AG04450 (cell line): ENCODE results near the gene TPBGL. TPM values are rescaled to one million over a fixed set of nuclear protein-coding genes. Genes with fewer than 3 reads are reported as not detected.

Source experiments
- CTCF ChIA-PET: fragments of 300-600, 350-600 bp; formaldehyde crosslinking; extraction: SDS; loops from one replicate; lab custom pipeline; 2022; ENCODE audit warnings: antibody characterized with exemption, inconsistent platforms; lab: Charles Lee
- POLR2A ChIA-PET: fragments of 350-600 bp; formaldehyde crosslinking; extraction: SDS; loops from one replicate; lab custom pipeline; 2021; ENCODE audit warnings: antibody characterized with exemption, inconsistent platforms; lab: Yijun Ruan, JAX
- DNase-seq: peaks from one replicate; pipeline ENCODE4 v3.0.0-alpha.2; 2011; ENCODE audit warnings: low read depth, low spot score
- H3K27ac ChIP-seq: one replicate; pipeline ENCODE4 v1.5.1; 2012; ENCODE audit warnings: low read depth, low read length, control low read depth
- H3K27me3 ChIP-seq: one replicate; pipeline ENCODE4 v1.6.0; 2012; ENCODE audit warnings: low read length; ENCODE audit not compliant: control insufficient read depth, insufficient read depth
- H3K4me3 ChIP-seq: 2 replicates; pipeline ENCODE4 v1.5.1; 2011; ENCODE audit warnings: mild to moderate bottlenecking, low read depth, low read length, control low read depth
- H3K9me3 ChIP-seq: 2 replicates; pipeline ENCODE4 v1.5.1; 2012; ENCODE audit warnings: low read length; ENCODE audit not compliant: control insufficient read depth, insufficient read depth
- CTCF ChIP-seq: IDR thresholded peaks from 2 replicates; pipeline ENCODE4 v1.5.1; 2011; ENCODE audit warnings: low read depth, low read length, control low read depth, inconsistent platforms
- polyA plus RNA-seq: library from polyadenylated mRNA; depleted of rRNA; stranded (reverse); fragments of >200 nt; gene quantifications from 2 replicates; pipeline ENCODE4 v1.2.3, GENCODE V29; 2011

The TPBGL gene
- polyA plus RNA-seq, 1 experiment = not detected

DNA sequence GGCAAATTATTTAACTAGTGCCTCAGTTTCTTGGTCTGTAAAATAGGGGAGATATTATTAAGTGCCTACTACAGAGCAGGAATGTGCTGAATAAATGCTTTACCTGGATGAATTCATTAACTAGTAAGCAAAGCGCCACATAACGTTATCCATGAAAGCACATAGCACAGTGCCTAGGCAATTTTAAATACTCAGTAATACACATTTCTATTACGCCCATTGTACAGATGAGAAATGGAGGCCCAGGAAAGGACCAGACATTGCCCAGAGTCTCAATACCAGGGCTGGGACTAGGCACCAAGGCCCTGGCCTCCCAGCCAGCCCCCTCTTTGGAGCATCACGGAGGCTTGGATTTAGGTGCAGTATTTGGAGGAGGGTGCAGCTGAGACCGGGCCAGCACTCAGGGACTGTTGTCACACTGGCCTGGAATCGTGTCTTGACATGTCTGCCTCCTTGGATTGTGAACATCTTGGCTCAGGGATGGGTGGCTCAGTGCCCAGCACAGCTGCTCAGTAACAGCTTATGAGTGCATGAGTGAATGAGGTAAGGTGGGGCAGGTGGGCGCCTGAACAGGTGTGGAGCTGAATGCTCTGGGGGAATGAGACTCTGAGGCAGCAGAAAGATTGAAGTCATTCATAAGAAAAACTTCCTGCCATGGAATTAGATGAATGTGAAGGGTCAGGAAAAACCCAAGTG is 42.1 kb upstream of the TPBGL start:
- DNase-seq = no peak
- ChIA-PET POLR2A (no interaction called here), CTCF (interaction anchor here (1.0 kb wide), 1 partner anchor 53 kb away, joined by 3 read pairs; no protein-coding TSS in a partner anchor)
- no peaks in the 10 kb centered on the region; the same call in 1 of the 2 replicates for H3K9me3 ChIP-seq
- no peak overlapping the region for H3K4me3 ChIP-seq
- no peak for TF ChIP-seq CTCF
- no peak overlapping the region for H3K27ac ChIP-seq
- peaks cover 57% of the 10 kb centered on the region for H3K27me3 ChIP-seq

- Histone ChIP-seq H3K4me3 (no peak overlapping the region), H3K27ac (no peak overlapping the region), H3K27me3 (peaks cover 50% of the 10 kb centered on the region), H3K9me3 (no peaks in the 10 kb centered on the region)
- ChIA-PET POLR2A (no interaction called here), CTCF (no interaction called here)
- no peak for TF ChIP-seq CTCF
- no peak for DNase-seq
Observed at GRCh38 chr11:75199412-75199955, 41.1 kb upstream of the TPBGL start.

DNA sequence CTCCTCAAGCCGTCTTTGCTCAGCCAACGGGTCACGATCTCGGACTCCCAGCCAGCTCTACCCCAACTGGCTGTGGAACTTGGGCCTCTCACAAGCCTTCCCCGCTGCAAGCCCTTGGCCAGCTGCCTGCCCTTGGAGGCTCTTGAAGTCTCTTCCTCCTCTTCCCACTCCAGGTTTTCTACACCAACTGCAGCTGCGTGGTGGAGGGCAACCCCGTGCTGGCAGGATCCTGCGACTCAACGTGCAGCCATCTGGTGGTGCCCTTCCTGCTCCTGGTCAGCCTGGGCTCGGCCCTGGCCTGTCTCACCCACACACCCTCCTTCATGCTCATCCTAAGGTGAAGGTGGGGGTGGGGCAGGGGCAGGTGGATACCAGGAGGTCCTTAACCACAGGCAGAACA is 40.5 kb upstream of the TPBGL start:
- ChIA-PET CTCF (no interaction called here), POLR2A (no interaction called here)
- Histone ChIP-seq H3K27ac (no peak overlapping the region), H3K27me3 (peaks cover 49% of the 10 kb centered on the region), H3K9me3 (no peaks in the 10 kb centered on the region), H3K4me3 (no peak overlapping the region)
- TF ChIP-seq CTCF = no peak
- DNase-seq = no peak

DNA sequence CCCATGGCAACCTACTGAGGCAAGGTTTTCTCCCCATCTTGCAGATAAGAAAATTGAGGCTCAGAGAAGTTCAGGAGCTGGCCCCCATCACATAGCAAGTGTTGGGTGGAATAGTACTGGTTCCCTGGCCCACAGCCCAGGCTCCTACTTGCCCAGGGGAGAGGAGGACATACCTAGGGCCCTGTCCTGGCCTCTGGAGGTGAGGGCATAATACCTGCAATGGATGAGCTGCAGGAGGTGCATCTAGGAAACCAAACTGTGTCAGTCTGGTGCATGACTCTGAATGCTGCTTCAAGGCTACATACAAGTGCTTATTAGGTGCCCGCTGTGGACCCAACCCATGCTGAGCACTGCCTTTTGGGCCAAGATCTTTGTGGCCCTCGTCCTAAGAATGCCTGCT is 40.0 kb upstream of the TPBGL start:
- Histone ChIP-seq H3K27me3 (peaks cover 45% of the 10 kb centered on the region), H3K9me3 (no peaks in the 10 kb centered on the region), H3K27ac (no peak overlapping the region), H3K4me3 (no peak overlapping the region)
- ChIA-PET POLR2A (no interaction called here), CTCF (no interaction called here)
- no peak for DNase-seq
- no peak for TF ChIP-seq CTCF

DNA sequence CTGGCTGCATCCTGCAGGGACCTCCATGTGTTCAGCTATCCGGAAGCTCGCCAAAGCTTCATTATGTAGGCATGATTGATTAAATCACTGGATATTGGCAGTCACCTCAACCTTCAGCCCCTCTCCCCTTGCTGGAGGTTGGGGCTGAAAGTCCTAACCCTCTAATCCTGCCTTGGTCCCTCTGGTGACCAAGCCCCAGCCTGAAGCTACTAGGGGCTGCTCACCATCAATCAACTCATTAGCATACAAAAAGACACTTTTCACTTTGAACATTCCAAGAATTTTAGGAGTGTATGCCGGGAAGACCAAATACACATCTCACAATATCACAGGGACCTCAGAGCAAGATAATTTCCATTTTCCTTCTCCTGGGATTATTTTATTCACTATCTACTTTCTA is 38.8 kb upstream of the TPBGL start:
- no peak overlapping the region for H3K27ac ChIP-seq
- H3K27me3 ChIP-seq = peaks cover 38% of the 10 kb centered on the region
- H3K4me3 ChIP-seq = no peak overlapping the region
- no peak for DNase-seq
- ChIA-PET POLR2A (no interaction called here), CTCF (interaction anchor here (8.0 kb wide), 1 partner anchor 59 kb away, joined by 216 read pairs; no protein-coding TSS in a partner anchor)
- TF ChIP-seq CTCF = no peak
- H3K9me3 ChIP-seq = no peaks in the 10 kb centered on the region
